Spinal cord (tissue), 10 donors: Measurements from ENCODE around the gene USP5. TPM values are rescaled to one million over a fixed set of nuclear protein-coding genes. Genes with fewer than 3 reads are reported as not detected.
"Not testable (repeated sequence)": the region's sequence is repeated elsewhere in the genome, so short reads cannot be mapped to it uniquely, and the experiment has no call there.

Source experiments
- DNase-seq, 6 donors: peaks; one replicate each; pipeline versions ENCODE4 v3.0.0 to v3.0.0-alpha.2; 2013 to 2015; ENCODE audit warnings: low spot score in 6 of 6, low read depth in 4 of 6
- H3K27ac ChIP-seq: one replicate; pipeline ENCODE4 v1.5.1; 2013; ENCODE audit warnings: low read depth, low read length, control low read depth
- H3K27me3 ChIP-seq: one replicate; pipeline ENCODE4 v1.6.1; 2013; ENCODE audit warnings: low read length; ENCODE audit not compliant: control insufficient read depth, insufficient read depth
- H3K36me3 ChIP-seq: one replicate; pipeline ENCODE4 v1.6.1; 2013; ENCODE audit warnings: low read length; ENCODE audit not compliant: control insufficient read depth, insufficient read depth
- H3K4me1 ChIP-seq: one replicate; pipeline ENCODE4 v1.6.1; 2013; ENCODE audit warnings: low read length; ENCODE audit not compliant: control insufficient read depth, insufficient read depth
- H3K4me3 ChIP-seq: one replicate; pipeline ENCODE4 v1.5.1; 2013; ENCODE audit warnings: low read depth, low read length, control low read depth
- H3K9me3 ChIP-seq: one replicate; pipeline ENCODE4 v1.6.1; 2013; ENCODE audit warnings: low read length; ENCODE audit not compliant: control insufficient read depth, insufficient read depth
- WGBS: methylation state at CpG from one replicate; pipeline ENCODE4 v1.1.5; 2013; ENCODE audit warnings: missing lambda C conversion rate; ENCODE audit not compliant: insufficient coverage; 5-methylcytosine and 5-hydroxymethylcytosine counted together
- polyA plus RNA-seq, 2 donors: library from polyadenylated mRNA; unstranded; fragments of 120-200 nt; gene quantifications; one replicate each; pipeline ENCODE4 v1.2.1, GENCODE V29; 2013; ENCODE audit not compliant: insufficient read length in 2 of 2
- total RNA-seq, 2 donors: library from RNA; depleted of rRNA in 1 of 2; stranded (reverse); fragments of 120-200 nt in 1 of 2; fragments of >200 nt in 1 of 2; gene quantifications; one replicate each; pipeline versions ENCODE4 v1.2.3 to v1.2.4, GENCODE V29; 2013 to 2014
- donor health status: healthy.

USP5 gene
- total and polyA plus RNA-seq, 4 donors, result 78.6 to 101 (median 89.6) TPM

DNA sequence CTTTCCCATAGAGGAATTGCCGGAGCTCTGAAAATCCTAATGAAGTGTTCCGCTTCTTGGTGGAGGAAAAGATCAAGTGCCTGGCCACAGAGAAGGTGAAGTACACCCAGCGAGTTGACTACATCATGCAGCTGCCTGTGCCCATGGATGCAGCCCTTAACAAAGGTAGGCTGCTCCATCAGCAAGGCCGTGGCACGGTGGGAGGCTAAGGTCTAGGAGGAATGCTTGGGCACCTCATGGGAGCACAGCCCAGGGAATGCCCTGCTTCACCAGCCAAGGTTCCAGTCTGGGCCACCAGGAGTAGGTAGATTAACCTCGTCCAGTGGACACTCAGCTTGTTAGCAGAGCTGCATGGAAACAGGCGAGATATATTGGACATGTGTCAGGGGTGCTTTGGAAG, 9.0 kb downstream of the USP5 start:
- no peak overlapping the region for H3K27ac ChIP-seq
- DNase-seq, result no peak
- no peaks in the 10 kb centered on the region for H3K9me3 ChIP-seq
- no peaks in the 10 kb centered on the region for H3K27me3 ChIP-seq
- 97% methylated on average over 7 of the region's 7 CpGs for WGBS
- H3K4me1 ChIP-seq, result no peaks in the 10 kb centered on the region
- H3K4me3 ChIP-seq, result no peak overlapping the region
- H3K36me3 ChIP-seq, result peaks cover 94% of the 10 kb centered on the region

GRCh38 chr12:6861391-6861790, 9.4 kb downstream of the USP5 start:
- no peak overlapping the region for H3K4me3 ChIP-seq
- no peaks in the 10 kb centered on the region for H3K9me3 ChIP-seq
- H3K36me3 ChIP-seq, result peaks cover 94% of the 10 kb centered on the region
- no peak overlapping the region for H3K27ac ChIP-seq
- WGBS, result 96% methylated on average over 8 of the region's 9 CpGs
- H3K4me1 ChIP-seq, result no peaks in the 10 kb centered on the region
- no peaks in the 10 kb centered on the region for H3K27me3 ChIP-seq
- no peak for DNase-seq

- no peak for DNase-seq
- Histone ChIP-seq H3K36me3 (peaks cover 82% of the 10 kb centered on the region), H3K4me1 (peaks cover 6% of the 10 kb centered on the region), H3K4me3 (no peak overlapping the region), H3K27ac (no peak overlapping the region), H3K9me3 (no peaks in the 10 kb centered on the region), H3K27me3 (no peaks in the 10 kb centered on the region)
- WGBS, result 87% methylated on average over 10 of the region's 11 CpGs
Measured at GRCh38 chr12:6863033-6863432, 11.1 kb downstream of the USP5 start.

DNA sequence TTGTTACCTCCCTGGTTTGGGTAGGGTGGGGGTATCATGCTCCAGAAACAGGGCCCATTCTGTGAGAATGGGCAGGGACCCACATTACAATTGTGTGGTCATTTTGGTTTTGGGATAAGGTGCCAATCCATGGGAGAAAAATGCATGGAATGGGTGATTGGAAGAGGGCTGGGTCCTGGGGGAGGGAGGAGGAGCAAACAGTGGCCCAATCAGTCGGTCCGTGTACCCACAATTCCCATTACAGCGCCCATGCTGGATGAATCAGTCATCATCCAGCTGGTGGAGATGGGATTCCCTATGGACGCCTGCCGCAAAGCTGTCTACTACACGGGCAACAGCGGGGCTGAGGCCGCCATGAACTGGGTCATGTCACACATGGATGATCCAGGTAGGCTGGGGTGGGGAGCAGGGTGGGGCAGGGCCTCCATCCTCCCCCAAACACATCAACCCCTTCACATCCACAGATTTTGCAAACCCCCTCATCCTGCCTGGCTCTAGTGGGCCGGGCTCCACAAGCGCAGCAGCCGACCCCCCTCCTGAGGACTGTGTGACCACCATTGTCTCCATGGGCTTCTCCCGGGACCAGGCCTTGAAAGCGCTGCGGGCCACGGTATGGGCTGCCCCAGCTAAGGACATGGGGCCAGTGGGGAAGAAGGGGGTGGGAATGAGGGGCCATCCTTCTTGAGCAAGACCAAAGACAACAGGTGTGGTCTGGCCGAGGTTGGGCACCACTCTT, 11.8 kb downstream of the USP5 start:
- WGBS, result 91% methylated on average over 11 of the region's 16 CpGs

DNA sequence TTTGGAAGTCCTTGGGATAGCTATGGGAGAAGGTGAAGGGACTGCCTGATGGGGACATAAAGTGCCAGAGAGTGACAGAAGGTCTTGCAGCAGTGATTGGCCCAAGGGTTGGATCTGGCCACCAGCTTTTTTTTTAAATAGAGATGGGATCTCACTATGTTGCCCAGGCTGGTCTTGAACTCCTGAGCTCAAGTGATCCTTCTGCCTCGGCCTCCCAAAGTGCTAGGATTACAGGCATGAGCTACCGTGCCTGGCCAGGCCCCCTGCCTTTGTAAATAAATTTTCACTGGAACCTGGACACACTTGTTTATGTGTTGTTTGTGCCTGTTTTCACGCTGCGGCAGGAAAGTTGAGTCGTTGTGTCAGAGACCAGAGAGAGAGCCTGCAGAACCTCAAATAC, 13.4 kb downstream of the USP5 start:
- not testable (repeated sequence) for H3K27me3 ChIP-seq, H3K9me3 ChIP-seq, DNase-seq, H3K27ac ChIP-seq, H3K4me3 ChIP-seq
- peaks cover 25% of the 10 kb centered on the region for H3K4me1 ChIP-seq
- WGBS, result 100% methylated on average over 2 of the region's 5 CpGs
- peaks cover 71% of the 10 kb centered on the region for H3K36me3 ChIP-seq

More for the DNA sequence above, 11.8 kb downstream of the USP5 start:
- Histone ChIP-seq H3K9me3 (no peaks in the 10 kb centered on the region), H3K36me3 (peaks cover 75% of the 10 kb centered on the region), H3K27me3 (no peaks in the 10 kb centered on the region), H3K27ac (no peak overlapping the region), H3K4me3 (no peak overlapping the region), H3K4me1 (peaks cover 13% of the 10 kb centered on the region)
- no peak for DNase-seq

DNA sequence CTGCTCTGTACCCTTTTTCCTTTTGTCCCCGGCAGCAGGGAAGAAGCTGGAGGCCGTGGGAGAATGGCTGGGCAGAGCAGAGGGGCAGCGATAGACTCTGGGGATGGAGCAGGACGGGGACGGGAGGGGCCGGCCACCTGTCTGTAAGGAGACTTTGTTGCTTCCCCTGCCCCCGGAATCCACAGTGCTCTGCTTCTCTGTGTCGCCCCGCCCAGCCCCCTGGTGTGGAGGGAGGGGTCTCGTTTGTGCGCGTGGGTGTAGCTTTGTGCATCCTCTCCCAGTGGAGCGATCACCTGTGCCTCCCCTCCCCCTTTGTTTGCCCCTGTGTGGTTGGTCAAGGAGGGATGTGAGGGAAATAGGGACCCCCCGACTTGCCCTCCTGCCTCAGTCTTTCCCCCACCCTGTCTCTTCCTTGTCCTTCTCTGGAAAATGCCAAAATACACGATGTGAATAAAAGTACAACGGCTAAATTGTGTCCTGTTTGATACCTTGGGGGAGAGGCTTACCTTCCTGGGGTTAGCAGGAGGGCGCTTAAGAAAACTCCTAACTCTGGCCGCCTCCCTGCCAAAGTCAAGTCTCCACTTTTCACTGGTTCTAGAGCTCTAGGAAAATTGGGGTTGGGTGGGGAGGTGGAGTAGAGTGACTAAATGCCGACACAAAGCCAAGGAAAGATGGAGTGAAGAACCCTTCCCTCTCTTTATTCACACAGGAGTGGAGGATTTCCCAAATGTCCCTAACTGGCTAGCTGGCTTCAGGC, 14.4 kb downstream of the USP5 start:
- Histone ChIP-seq H3K4me1 (peaks cover 25% of the 10 kb centered on the region), H3K27me3 (no peaks in the 10 kb centered on the region), H3K27ac (peak overlapping the region; percentile 86), H3K9me3 (no peaks in the 10 kb centered on the region), H3K36me3 (peaks cover 71% of the 10 kb centered on the region), H3K4me3 (no peak overlapping the region)
- no peak for DNase-seq
- 76% methylated on average over 6 of the region's 19 CpGs for WGBS

DNA sequence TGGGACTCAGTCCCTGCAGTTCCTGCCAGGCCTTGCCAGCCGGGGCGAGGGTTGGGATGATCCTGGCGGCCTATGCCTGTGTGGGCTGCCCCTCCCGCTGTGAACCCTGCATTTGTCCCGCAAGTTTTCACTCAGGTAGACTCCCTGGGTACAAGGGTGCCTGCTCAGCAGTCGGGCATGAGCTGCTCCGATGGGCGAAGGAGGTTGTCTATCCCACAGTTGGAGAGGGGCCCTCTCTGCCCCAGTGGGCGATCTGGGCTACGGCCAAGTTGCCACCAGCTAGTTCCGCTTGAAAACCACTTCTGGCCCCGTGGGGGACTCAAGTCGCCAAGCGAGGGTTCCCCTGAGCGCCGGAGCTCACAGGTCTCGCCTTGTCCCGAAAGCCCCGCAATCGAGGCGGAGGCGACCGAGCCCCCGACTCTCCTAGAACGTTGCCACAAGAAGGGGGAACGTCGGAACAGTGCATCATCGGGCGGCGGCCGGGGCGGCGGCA, 15.0 kb downstream of the USP5 start:
- H3K27me3 ChIP-seq, result no peaks in the 10 kb centered on the region
- 4% methylated on average over 32 of the region's 33 CpGs for WGBS
- peaks cover 32% of the 10 kb centered on the region for H3K4me1 ChIP-seq
- peak overlapping the region; percentile 69 for H3K4me3 ChIP-seq
- H3K27ac ChIP-seq, result peak overlapping the region; percentile 86
- H3K9me3 ChIP-seq, result no peaks in the 10 kb centered on the region
- DNase-seq, result peak in 2 of 6 donors; percentile 5 to 50
- H3K36me3 ChIP-seq, result peaks cover 71% of the 10 kb centered on the region

DNA sequence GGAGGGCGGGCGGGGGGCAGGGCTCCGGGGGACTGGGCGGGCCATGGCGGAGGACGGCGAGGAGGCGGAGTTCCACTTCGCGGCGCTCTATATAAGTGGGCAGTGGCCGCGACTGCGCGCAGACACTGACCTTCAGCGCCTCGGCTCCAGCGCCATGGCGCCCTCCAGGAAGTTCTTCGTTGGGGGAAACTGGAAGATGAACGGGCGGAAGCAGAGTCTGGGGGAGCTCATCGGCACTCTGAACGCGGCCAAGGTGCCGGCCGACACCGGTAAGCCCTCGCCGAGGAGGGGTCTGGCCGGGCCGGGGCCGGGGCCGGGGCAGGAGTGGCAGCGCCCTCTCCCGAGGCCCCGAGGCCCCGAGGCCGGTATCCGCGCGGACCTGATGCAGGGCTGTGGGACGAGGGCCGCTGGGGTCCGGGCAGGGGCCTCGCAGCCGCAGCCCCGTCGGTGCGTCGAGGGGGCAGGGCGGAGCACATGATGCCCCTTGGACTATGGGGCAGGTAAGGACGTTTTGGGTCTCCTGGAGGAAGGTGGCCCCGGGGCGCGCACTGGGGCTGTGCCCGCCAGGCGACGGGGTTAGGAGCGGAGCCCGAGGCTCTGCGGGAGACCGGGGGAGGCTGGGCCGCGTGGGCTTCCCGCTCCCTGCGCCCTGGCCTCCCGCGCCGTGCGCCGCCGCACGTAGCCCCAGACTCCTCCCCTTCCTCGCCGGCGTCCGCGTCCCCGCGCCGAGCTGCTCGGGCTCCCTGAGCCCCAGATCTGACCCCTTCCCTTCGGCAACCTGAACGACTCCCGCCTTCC, 15.7 kb downstream of the USP5 start, which contains the start of gene TPI1:
TSS of gene TPI1 (plus strand) at position 119 of the 798 bp plus-strand sequence. CDS start at position 155, 36 bp downstream.
- Histone ChIP-seq H3K4me3 (peak within 1 kb of the TSS; percentile 69), H3K27me3 (no peaks in the 10 kb centered on the region), H3K4me1 (peaks cover 38% of the 10 kb centered on the region), H3K36me3 (peaks cover 68% of the 10 kb centered on the region), H3K9me3 (no peaks in the 10 kb centered on the region), H3K27ac (peak within 1 kb of the TSS; percentile 86)
- under 1% methylated on average over 86 of the region's 86 CpGs for WGBS
- DNase-seq, result peak in 5 of 6 donors; percentile 47 to 91 (median 73)
